ENCODE results near the gene ROR1.

ROR1 gene

GRCh38 chr1:63960326-63960725 is 186.5 kb downstream of the ROR1 start:
- no peak overlapping the region for H3K4me3 ChIP-seq (ENCODE audit: low read depth, low read length)
- no peaks in the 10 kb centered on the region for H3K27me3 ChIP-seq
- H3K4me1 ChIP-seq, result no peaks in the 10 kb centered on the region
- DNase-seq, result no peak
- no peaks in the 10 kb centered on the region for H3K36me3 ChIP-seq
- TF ChIP-seq CTCF (IDR thresholded peaks at IDR 0.05; ENCODE audit: low read depth, low read length), result no peak
- H3K9me3 ChIP-seq, result no peaks in the 10 kb centered on the region

DNA sequence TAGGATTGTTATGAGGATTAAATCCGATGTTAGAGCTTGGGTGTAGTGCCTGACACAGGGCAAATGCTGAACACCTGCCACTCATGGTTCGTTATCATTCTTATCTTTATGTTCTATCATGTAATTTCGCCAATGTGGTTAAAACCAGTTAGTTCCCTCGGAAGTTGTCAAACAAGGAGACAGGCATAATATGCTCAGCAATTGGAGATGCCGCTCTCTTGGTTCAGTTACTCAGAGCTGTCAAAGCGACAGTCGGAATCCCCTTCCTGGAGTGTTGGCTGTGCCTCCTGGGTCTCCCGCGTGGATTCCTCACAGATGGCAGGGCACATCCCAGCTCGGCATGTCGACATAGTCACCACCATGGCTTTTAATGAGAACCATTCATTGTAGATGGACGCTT is 192.2 kb downstream of the ROR1 start:
- no peak for TF ChIP-seq CTCF (IDR thresholded peaks at IDR 0.05; ENCODE audit: low read depth, low read length)

DNA sequence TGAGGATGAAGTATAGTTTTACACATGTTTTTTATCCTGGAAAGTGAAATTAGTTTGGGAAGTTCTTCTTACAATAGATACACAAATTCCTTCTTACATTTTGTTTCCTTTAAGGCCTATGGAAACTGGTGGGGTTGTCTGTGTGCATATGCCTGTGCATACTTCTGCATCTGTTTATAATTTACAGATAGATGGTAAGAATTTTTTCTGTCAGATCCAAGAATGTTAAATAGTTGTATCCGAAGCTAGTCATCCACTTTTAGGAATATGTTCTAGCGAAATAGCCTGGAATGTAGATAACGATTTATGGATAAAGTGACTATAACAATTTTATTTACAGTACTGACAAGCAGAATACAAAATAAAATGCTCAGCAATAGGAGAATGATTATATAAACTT is 194.1 kb downstream of the ROR1 start:
- Histone ChIP-seq H3K9me3 (no peaks in the 10 kb centered on the region), H3K4me3 (ENCODE audit: low read depth, low read length) (no peak overlapping the region), H3K36me3 (no peaks in the 10 kb centered on the region), H3K4me1 (peaks cover 5% of the 10 kb centered on the region; the same call in 1 of the 2 replicates), H3K27me3 (no peaks in the 10 kb centered on the region)
- TF ChIP-seq CTCF (IDR thresholded peaks at IDR 0.05; ENCODE audit: low read depth, low read length), result no peak
- no peak for DNase-seq

More for the DNA sequence above, 192.2 kb downstream of the ROR1 start:
- Histone ChIP-seq H3K27me3 (no peaks in the 10 kb centered on the region), H3K9me3 (no peaks in the 10 kb centered on the region), H3K36me3 (no peaks in the 10 kb centered on the region), H3K4me3 (ENCODE audit: low read depth, low read length) (no peak overlapping the region), H3K4me1 (no peaks in the 10 kb centered on the region)
- no peak for DNase-seq

GRCh38 chr1:63968663-63969440 is 195.0 kb downstream of the ROR1 start:
- Histone ChIP-seq H3K27me3 (no peaks in the 10 kb centered on the region), H3K4me1 (peaks cover 5% of the 10 kb centered on the region; the same call in 1 of the 2 replicates), H3K36me3 (no peaks in the 10 kb centered on the region), H3K4me3 (ENCODE audit: low read depth, low read length) (no peak overlapping the region), H3K9me3 (no peaks in the 10 kb centered on the region)
- no peak for DNase-seq
- TF ChIP-seq CTCF (IDR thresholded peaks at IDR 0.05; ENCODE audit: low read depth, low read length), result no peak

DNA sequence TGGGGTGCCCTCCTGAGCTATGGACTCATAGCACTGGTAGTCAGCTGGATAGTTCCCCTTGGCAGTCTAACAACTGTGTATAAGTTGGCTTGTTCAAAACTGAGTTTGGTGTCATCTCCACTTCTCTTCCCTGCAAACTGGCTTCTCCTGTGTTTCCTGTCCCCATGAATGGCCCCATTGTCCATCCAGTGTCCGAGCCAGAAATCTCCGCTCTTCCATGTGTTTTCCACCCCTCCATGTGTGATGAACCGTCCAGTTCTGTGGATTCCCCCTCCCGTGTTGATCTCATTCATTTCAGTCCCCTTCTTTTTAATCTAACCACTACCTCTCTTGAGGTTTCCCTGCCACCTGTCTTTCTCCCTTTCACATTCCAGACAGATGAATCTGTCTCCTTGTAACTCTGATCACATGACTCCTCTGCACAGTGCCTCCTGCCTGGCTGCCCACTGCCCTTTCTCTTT is 195.7 kb downstream of the ROR1 start:
- no peak for DNase-seq
- Histone ChIP-seq H3K36me3 (no peaks in the 10 kb centered on the region), H3K27me3 (no peaks in the 10 kb centered on the region), H3K9me3 (no peaks in the 10 kb centered on the region), H3K4me1 (peaks cover 5% of the 10 kb centered on the region; the same call in 1 of the 2 replicates), H3K4me3 (ENCODE audit: low read depth, low read length) (no peak overlapping the region)
- TF ChIP-seq CTCF (IDR thresholded peaks at IDR 0.05; ENCODE audit: low read depth, low read length), result no peak

GRCh38 chr1:63971557-63971956 is 197.7 kb downstream of the ROR1 start:
- Histone ChIP-seq H3K36me3 (no peaks in the 10 kb centered on the region), H3K4me3 (ENCODE audit: low read depth, low read length) (no peak overlapping the region), H3K4me1 (peaks cover 5% of the 10 kb centered on the region; the same call in 1 of the 2 replicates), H3K9me3 (no peaks in the 10 kb centered on the region), H3K27me3 (no peaks in the 10 kb centered on the region)
- no peak for TF ChIP-seq CTCF (IDR thresholded peaks at IDR 0.05; ENCODE audit: low read depth, low read length)
- DNase-seq, result no peak
